Kidney epithelial cell (primary cell): ENCODE measurements around the gene CBFA2T3. TPM values are rescaled to one million over a fixed set of nuclear protein-coding genes. Genes with fewer than 3 reads are reported as not detected.

Experiments
- DNase-seq: peaks from one replicate; pipeline ENCODE4 v3.0.0-alpha.2; 2010; ENCODE audit warnings: low read depth
- H3K27me3 ChIP-seq: 2 replicates; pipeline ENCODE4 v1.6.0; 2011; ENCODE audit warnings: low read length; ENCODE audit not compliant: control insufficient read depth, insufficient read depth
- H3K36me3 ChIP-seq: 2 replicates; pipeline ENCODE4 v1.5.1; 2011; ENCODE audit warnings: low read length; ENCODE audit not compliant: control insufficient read depth, insufficient read depth
- H3K4me3 ChIP-seq: 2 replicates; pipeline ENCODE4 v1.5.1; 2011; ENCODE audit warnings: low read depth, mild to moderate bottlenecking, control low read depth, low read length
- total RNA-seq: library from RNA; depleted of rRNA; stranded (reverse); fragments of >200 nt; gene quantifications from 2 replicates; pipeline ENCODE4 v1.2.3, GENCODE V29; 2015
- TF ChIP-seq, protein P1 (sequence below): IDR thresholded peaks from 2 replicates; pipeline ENCODE4 v1.5.1; 2011; ENCODE audit warnings: mild to moderate bottlenecking, moderate library complexity, low read length, control low read depth, inconsistent platforms; ENCODE audit not compliant: insufficient read depth, poor library complexity, severe bottlenecking

The CBFA2T3 gene
- total RNA-seq, 1 donor from 2014 or later = 0.63 TPM

DNA sequence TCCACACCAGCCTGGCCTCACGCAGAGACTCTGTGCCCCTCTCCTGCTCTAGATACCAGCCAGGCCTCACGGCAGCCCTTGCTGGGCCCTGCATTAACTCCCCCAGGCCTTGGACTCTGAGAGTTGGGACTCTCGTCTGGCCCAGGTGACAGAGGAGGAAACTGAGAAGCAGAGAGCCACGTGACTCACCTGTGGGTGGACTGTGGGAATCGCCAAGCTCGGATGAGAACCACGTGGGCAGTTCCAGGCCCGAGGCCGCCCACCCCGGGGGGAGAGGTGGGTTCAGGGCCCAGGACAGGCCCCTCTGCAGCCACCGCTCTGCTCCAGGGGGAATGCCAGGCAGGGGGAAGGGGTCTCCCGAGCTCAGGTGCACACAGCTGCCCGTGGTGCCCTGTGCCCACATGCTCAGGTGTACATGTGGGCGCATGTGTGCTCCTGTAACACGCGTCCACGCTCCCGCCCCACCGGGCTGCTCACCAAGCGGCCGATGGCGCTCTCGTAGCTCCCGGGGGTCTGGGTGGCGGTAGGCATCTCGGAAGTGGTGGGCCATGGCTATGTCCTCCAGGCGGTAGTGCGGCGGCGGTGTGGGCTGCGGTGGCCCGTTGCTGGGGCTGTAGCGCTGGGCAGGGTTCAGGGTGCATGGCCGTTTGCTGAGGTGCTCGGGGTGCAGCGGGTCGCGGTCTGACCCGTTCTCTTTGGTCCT, 92.3 kb downstream of the CBFA2T3 start:
- H3K27me3 ChIP-seq = peaks cover 41% of the 10 kb centered on the region
- TF ChIP-seq, protein P1, sequence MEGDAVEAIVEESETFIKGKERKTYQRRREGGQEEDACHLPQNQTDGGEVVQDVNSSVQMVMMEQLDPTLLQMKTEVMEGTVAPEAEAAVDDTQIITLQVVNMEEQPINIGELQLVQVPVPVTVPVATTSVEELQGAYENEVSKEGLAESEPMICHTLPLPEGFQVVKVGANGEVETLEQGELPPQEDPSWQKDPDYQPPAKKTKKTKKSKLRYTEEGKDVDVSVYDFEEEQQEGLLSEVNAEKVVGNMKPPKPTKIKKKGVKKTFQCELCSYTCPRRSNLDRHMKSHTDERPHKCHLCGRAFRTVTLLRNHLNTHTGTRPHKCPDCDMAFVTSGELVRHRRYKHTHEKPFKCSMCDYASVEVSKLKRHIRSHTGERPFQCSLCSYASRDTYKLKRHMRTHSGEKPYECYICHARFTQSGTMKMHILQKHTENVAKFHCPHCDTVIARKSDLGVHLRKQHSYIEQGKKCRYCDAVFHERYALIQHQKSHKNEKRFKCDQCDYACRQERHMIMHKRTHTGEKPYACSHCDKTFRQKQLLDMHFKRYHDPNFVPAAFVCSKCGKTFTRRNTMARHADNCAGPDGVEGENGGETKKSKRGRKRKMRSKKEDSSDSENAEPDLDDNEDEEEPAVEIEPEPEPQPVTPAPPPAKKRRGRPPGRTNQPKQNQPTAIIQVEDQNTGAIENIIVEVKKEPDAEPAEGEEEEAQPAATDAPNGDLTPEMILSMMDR = no peak
- DNase-seq = no peak
- no peaks in the 10 kb centered on the region for H3K36me3 ChIP-seq
- H3K4me3 ChIP-seq = no peak overlapping the region

DNA sequence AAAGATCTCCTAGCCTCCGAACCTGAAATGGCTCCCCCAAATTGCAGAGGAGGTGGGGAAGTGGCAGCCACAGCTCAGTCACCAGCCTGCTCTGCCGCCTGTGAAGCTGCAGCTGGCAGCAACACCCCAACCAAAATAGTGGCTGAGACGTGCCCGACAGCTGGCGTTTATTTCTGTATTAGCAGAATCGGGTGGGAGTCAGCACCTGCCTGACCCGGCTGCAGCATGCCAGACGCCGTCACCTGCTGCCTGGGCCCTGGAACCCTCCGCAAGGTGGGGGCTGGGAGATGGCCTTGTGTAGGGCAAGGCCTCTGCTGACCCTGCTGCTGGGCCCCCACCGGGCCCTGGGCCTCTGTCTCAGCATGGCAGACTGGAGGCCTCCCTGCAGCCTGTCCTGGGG, 93.1 kb downstream of the CBFA2T3 start:
- TF ChIP-seq, protein P1 = no peak
- Histone ChIP-seq H3K36me3 (no peaks in the 10 kb centered on the region), H3K4me3 (no peak overlapping the region), H3K27me3 (peaks cover 49% of the 10 kb centered on the region)
- no peak for DNase-seq

DNA sequence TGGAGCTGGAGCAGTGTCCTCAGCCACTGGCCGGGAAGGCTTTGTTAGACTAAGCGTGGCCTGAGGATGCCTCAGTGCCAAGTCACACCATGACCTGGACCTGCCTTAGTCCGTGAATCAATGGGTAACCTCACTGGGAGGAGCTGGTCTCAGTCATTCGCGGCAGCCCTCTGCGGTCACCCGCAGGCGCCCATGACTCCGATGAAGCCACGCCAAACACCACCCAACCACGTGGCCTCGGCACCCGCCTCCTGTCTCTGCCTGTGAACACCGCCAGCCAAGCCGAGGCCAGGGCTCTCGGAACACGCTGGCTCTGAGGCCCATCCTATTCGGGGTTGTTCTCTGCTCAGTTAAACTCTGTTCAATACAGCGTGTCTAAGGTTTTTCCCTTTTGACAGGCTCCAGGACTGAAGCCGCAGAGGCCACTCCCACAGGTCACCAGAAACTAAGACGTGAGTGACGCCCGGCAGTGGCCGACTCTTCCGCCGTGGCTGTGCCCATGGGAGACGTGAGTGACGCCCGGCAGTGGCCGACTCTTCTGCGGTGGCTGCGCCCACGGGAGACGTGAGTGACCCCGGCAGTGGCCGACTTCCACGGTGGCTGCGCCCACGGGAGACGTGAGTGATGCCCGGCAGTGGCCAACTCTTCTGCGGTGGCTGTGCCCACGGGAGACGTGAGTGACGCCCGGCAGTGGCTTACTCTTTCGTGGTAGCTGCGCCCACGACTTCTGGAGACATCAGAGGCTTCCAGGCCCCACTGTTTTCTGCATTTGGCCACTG, 93.7 kb downstream of the CBFA2T3 start:
- TF ChIP-seq, protein P1 = no peak
- no peak for DNase-seq
- no peaks in the 10 kb centered on the region for H3K36me3 ChIP-seq
- no peak overlapping the region for H3K4me3 ChIP-seq
- H3K27me3 ChIP-seq = peaks cover 52% of the 10 kb centered on the region

DNA sequence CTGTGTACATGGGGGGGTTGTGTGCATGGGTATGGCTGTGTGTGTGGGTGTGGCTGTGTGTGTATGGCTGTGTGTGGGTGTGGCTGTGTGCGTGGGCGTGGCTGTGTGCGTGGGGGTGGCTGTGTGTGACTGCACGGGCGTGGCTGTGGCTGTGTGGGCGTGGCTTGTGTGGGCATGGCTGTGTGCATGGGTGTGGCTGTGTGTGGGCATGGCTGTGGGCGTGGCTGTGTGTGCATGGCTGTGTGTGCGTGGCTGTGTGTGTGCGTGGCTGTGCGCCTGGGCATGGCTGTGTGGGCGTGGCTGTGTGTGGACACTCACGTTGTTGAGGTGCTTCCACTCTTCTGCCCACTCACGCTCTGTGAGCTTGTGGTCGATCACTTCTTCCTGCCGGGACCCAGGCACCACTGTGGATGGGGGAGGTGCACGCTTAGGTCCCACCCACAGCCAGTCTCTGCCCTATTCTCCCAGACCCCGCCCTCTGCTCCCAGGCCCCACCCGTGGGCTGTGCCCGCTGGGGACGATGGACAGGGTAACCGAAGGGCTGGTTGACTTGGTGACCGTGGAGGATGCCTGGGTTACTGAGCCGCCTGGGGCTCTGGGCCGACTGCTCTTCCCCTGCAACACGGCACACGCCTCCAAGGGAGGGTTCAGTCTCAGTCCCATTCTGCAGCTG, 94.5 kb downstream of the CBFA2T3 start:
- Histone ChIP-seq H3K4me3 (no peak overlapping the region), H3K27me3 (peaks cover 53% of the 10 kb centered on the region), H3K36me3 (no peaks in the 10 kb centered on the region)
- no peak for DNase-seq
- TF ChIP-seq, protein P1 = no peak

DNA sequence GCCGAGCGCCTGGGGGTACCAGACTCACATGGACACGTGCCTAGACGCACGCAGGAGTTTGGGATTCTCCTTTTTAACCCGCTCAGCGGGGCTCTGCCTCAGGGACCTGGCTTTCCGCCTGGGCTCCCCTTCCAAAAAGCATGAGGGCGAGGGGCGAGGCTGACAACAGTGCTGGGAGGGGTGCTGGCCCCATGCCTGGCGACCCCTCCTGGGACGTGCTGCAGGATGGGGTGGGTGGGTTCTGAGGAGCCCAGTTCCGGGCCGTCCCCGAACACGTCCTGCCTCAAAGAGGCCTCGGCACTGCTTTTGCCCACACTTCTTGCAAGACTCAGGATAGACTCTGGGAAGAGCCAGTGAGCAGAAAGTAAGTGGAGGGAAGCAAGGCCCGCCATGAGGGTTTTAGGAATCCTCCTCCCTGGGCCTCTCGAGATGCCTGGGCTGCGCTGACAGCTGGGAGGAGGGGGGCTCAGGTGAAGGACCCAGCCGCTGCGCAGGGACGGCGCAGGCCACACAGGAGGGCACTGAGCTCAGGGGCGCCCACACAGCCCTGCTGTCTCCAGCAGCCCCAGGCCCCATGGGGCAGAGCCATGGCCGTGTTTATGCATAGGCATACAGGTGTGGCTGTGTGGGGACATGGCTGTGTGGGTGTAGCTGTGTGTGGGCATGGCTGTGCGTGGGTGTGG, 95.2 kb downstream of the CBFA2T3 start:
- TF ChIP-seq, protein P1 = no peak
- no peak overlapping the region for H3K4me3 ChIP-seq
- H3K27me3 ChIP-seq = peaks cover 48% of the 10 kb centered on the region
- DNase-seq = no peak
- H3K36me3 ChIP-seq = no peaks in the 10 kb centered on the region
